Right hindlimb (tissue), 1 donor: ENCODE results near the gene PTPRS.

Source experiments
- DNase-seq: peaks from one replicate; pipeline ENCODE4 v3.0.0-alpha.2; 2018

PTPRS gene

DNA sequence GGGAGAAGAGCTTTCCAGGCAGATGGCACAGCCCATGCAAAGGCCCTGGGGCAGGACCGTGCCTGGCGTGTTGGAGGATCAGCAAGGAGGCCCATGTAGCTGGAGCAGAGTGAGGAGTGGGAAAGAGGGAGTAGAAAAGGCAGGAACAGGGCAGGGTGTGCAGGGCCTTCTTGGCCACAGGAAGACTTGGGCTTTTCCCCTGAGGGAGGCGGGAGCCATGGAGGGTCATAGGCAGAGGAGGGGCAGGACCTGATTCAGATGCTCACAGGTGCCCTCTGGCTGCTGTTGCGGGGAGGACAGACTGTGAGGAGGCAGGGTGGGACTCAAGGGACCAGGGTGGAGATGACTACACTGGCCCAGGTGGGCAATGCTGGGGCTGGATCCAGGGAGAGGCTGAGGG, 13.8 kb upstream of the PTPRS start:
- DNase-seq: no peak

DNA sequence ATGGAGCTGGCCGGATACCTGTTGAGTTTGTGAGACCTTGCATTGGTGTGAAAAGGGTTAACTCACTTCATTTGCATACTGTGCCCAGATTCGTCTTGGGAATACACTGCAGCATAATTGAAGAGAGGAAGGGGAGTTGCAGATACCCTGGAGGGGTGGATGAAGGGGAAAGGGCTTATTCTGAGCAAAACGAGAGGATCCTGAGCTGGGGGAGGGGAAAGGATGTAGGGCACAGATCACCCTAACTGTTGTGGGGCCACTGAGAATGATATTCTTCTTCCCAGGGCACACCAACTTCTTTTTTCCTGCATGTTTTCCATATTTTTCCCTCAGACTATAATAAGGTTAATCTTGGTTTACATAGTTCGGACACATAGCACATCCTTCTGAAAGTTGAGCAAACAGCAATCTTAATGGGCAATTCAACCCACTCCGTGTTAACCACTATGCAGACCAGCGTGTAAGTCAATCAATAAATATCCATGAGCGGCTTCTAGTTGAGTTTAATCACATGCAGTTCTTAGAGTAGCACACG, 11.7 kb upstream of the PTPRS start:
- DNase-seq: no peak

DNA sequence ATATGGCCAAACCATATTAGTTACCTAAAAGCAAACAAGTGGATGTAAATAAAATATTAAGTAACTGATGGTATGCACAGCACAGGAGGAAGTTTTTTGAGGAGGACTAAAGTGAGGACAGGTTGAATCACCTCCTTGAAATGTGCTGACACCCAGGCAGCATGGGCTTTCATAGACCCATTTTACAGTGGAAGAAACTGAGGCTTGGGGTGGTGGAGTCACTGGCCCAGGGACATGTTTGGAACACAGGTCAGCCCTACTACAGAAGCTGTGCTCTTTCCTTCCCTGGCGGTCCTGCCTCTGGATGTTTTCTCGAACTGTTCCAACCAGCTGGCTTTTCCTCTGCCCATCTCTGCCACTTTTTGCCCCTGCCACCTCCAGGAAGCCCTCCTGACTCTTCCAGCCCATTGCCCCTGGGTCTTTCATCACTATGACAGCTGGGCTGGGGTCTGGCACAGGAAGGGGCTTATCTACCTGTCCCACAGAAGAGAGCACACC, 11.2 kb upstream of the PTPRS start:
- DNase-seq: no peak

DNA sequence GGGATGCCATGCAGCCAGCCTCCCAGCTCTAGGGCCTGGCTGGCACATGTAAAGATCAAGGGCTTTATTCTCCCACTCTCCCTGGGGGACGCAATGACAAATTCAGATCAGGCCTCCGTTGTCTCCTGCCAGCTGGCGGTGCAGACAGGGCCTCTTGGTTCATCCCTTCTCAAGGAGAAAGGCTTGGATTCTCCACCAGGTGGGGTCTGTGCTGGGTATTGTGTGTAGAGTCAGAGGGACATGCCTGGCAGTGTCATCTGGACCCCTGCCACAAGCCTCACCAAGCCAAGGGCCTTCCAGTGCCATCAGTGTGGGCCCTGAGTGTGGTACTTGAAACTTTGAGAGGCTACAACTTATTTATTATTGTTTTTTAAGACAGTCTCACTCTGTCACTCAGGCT, 8.4 kb upstream of the PTPRS start:
- no peak for DNase-seq

DNA sequence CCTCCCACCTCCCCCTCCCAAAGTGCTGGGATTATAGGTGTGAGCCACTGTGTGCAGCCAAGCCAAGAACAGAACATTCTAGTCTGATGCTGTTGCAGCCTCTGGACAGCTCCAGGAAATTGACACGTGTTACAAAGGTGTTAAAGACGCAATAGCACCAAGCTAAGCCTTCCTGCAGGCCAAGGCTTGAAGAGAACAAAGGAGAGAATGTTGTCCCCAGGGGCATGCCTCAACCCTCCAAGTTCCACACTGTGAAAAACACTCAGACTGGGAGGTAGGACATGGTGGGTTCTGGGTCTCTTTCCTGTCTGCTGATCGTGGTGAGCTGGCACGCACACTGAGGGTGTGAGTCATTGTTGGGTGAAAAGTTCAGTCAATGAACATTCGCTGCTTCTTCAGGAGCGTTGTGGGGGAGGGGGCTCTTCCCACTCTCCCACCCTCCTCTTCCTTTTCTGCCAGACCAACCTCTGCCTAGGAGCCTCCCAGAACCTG, 5.3 kb upstream of the PTPRS start:
- no peak for DNase-seq

DNA sequence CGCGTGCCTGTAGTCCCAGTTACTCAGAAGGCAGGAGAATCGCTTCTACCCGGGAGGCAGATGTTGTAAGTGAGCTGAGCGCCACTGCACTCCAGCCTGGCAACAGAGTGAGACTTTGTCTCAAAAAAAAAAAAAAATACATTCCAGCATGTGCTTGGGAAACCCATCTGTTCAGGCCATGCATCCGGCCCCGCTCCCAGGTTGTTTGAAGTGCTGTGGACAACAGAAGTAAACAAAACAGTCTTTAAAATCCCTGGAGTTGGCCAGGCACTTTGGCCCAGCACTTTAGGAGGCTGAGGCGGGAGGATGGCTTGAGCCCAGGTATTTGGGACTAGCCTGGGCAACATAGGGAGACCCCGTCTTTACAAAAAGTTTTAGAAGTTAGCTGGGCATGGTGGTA, 3.2 kb upstream of the PTPRS start:
- no peak for DNase-seq

DNA sequence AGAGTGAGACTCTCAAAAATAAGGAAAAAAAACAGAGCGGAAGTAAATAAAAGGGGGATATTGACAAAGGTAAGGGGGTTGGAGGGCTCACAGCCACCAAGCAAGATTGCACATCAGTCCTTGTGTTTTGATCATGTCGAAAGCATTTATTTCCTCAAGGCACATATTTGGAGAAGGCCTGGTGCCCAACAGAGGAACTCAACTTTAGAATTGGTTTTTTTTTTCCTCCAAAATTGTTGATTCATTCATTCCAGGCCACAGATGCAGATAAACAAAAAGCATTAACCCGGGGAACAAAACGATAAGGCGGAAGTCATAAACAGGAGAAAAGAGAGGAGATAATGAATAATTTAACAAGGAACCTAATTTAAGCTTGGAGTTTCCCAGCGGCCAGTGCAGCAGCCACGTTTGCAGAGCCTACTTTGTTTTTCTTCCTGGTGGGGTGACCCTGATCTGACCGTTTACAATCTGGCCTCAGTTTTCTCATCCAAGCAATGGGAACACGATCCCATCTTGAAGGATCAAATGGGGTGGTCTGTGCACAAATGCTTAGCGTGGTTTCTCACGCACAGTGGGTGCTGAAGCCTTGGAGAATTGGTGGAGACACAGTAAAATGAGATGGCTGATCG, 2.1 kb upstream of the PTPRS start:
- DNase-seq: no peak

DNA sequence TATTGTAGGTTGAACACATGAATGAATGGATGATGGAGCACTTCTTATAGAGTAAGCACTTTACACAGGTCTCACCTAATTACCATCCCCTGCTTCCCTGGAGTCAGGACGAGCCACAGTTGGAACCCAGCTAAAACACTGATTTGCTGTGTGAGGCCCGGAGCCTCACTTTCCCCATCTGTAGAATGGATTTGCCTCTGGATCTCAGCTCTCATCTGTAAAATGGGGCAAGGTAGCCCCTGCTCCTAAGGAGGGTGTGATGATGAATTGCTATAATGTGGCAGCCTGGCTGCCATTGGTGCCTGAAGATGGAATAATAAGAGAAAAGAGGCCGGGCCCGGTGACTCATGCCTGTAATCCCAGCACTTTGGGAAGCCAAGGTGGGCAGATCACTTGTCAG, 1.4 kb upstream of the PTPRS start:
- DNase-seq: no peak

DNA sequence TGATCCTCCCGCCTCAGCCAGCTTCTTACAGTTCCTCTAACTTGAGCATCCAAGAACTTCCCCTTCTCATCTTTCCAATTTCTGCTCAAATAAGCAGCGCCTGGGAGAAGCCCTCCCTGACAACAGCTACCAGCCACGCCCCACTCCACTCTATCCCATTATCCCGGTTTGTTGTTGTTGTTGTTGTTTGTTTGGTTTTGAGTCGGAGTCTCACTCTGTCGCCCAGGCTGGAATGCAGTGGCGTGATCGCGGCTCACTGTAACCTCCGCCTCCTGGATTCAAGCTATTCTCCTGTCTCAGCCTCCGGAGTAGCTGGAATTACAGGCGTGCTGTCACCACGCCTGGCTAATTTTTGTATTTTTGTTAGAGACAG, 822 bp upstream of the PTPRS start:
- DNase-seq: no peak

DNA sequence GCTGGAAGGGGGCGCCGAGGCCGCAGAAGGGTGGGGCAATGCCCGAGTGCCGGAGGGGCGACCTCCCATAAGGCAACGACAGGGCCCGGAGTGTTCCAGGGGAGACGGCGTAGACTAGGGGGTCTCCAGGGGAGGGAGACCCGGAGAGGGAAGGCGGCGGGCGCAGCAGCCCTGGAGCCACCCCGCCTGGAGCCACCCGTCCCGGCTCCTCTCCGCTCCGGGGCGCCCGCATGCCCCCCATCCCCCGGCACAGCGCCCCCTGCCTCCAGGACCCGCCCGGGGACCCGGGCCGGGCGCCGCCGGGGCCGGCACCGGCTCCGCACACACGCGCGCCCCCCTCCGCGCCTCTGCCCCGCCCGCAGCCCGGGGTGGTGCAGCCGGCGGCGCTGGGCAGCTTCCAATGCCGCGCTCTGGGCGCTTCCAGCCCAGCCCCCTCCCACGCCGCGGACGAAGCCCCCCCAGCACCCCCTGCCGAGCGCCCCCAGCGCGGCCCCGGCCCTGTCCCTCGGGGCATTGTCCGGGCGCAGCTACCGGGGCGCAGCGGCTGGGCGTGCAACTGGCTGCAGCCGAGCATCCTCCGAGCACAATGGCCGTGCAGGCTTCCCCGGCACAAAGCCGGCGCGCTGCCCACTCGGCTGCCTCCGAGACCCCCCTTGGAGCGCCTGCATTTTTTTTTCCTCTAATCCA, 519 bp downstream of the PTPRS start:
- peak; percentile 31 for DNase-seq

DNA sequence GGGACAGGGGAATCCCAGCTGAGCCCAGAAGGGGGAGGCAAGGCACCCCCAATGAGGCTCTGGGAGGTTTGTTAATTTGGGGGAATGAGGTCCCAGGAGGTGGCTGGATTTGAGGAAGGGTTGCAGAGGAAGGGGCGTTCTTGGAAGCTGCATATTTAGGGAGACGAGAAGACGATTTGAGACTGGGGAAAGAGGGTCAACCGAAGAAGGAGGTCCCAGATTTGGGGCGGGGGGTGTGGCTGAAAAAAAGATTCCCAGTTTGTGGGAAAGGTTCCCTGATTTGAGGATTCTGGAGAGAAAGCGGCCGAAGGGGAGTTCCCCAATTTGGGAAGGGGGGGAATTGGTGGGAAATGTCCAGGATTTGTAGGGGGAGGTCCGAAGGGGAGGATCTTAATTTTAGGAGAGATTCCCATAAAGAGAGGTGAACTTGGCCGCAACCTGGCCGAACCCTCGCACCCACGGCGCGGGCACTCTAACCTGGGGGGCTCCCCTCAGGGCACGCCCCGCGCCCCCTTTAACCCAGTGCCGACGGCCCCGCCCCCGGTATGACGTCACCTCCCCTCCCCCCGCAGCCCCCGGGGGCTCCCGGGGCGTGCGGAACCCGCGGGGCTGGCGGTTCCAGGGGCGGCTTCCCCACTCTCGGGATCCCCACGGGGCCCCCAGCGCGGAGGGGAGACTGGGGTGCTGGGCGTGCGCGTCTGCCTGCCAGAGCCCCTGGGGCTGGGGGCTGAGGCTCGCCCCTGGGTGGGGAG, 1.2 kb downstream of the PTPRS start:
- DNase-seq: peak; percentile 43

DNA sequence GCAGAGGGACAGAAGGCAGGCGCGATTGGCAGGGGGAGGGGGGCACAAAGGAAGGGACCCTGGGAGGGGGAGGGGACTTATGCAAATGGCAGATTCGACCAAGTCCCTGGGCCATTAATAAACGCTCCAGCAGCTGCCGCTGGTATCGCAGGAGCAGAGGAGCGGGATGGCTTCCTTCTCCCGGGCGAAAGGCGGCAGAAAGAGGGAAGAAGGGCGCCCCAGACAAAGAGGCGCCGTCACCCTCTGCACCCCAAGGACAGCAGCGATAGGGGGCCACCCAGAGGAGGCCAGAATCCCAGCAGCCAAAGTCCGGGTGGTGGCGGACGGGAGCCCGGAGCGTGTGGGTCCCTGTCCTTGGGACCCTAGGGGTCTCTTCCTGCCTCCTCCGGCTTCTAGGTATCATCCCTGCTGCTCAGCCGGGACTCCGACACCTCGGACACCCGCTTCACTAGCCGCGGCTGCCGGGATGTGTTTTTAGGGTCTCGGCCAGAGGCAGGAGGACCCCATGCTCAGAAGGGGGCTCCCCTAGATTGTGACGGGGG, 1.9 kb downstream of the PTPRS start:
- DNase-seq: no peak

DNA sequence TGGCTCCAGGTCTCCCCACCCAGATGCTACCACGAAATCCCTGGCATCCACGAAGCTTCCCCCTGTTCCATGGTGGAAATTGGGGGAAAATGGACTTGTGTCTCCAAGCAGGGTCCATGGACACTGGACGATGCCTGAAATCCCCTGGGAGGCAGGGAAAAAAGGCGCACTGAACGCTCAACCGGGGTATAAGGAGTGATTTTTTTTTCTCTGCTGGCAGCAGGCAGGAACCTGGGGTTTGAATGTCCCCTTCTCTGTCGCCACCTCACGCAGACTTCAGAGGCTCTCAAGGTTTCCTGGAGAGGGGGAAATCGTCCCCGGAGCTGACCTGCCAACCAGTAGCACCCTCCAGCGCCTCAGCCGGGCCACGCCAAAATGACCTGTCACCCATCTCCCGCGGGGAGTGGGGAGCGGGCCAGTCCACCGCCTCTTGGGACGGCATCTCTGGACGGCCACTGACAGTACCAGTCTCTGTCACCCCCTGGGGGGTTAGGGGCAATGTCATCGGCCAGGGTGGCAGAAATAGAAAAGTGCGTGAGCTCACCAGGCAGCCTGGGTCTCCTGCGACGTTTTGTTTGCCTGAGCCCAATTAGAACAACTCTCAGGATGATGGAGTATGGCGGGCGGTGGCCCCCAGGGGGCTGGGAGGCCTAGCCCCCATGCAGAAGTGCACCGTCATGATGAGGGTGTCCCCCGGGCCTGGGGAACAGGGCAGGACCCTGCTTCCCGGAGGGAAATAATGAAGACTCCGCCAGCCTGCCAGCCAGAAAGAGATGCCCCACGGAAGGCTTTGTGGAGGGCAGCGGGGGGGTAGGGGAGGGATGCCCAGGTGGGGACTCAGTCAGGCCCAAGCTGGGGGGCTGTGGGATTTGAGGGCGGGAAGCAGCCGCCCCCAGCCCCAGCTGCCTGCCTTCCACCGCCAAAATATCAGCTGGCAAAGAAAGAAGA, 2.6 kb downstream of the PTPRS start:
- DNase-seq: no peak

DNA sequence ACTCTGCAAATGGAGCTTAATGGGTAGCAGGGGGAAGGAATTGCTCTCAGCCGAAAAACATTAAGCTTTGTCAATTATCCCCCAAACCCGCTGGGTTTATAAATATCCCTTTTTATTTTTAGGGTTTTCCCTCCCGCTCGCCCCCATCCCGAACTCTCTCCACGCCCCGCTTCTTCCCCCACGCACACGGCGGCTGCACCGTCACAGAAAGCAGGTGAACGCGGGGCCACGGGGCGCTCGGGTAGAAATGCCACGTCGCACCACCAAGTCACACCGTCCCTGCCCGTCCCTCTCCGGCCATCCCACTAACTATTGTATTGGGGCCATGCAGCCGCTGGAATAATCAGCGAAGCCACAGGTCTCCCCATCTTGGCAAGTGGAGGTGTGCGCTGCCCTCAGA, 3.5 kb downstream of the PTPRS start:
- no peak for DNase-seq

DNA sequence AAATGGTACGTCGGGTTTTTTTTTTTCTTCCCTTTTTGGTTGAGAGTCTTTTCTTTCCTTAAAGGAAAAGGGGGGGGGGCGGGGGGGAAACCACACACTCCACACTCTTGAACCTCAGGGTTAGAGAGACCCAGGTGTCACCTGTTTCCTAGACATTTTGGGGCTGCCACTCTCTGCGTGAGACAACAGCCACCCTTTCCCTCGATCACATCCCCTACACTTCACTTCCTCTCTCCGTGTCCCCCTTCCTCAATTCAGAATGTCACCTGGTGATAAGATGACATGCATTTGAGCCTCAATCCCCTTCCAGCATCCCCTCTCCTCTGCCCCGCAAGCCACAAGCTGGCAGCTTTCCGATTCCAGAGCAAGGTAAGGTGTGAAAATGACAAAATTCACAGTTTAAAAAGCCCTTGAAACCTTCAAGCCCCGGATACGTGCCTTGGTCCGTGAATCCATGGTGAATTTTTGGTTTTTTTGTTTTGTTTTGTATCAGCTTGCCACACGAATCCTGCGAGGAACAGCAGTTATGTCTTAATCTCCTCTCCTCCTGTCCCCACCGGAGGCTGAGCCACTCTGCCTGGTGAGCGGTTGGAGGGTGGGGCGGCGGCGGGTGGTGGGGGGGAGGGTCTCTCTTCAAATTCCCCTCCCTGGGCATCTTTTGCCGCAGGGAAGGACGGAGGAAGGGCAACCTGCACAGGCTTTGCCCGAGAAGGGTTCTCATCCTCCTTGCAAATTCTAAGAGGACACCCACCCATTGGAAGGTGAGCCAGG, 4.2 kb downstream of the PTPRS start:
- no peak for DNase-seq

DNA sequence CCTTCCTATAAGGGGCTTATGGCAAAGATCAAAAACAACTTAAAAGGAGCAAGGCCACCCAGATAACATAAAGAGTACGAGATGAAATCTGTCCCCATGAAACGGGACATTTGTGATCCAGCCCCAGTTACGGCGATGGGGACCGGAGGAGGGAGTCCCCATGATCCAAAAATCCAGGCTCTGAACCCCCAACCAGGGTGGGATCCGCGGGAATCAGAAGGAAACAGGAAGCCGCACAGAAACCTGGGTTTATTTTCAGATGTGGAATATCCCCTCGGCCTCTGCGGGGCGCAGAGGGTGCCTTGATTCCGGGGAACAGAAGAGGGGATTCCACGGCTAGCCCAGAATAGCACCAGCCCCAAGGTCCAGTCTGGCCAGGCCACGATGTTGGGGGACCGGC, 5.0 kb downstream of the PTPRS start:
- DNase-seq: no peak

DNA sequence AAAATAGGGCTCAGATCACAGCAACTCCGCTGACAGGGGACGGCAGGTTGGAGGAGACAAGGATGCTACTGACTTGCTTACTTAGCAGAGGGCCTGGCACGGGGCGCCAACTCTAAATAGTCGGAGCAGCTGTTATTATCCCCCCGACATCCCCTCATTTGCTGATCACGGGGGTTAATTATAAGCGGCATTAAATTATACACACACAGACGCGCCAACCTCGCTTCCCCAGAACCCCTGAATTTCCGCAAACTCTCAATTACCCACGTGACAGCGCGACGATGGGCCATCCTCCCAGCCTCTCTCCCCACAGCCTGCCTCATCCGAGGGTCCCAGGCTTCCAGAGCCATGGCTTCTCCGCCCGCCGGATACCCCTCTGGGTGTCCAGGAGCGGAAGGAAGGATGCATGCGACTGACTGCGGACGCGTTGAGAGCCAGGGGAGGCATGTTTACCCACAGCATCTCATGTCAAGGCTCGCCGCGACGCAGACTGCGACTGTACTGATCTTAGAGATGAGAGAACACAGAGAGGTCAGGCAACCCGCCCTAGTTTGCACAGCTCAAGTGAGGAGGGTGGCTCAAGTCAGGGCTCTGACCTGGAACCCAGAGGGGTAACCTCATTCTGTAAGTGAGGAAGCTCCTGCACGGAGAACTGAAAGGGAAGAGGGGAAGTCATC, 5.7 kb downstream of the PTPRS start:
- DNase-seq: no peak

DNA sequence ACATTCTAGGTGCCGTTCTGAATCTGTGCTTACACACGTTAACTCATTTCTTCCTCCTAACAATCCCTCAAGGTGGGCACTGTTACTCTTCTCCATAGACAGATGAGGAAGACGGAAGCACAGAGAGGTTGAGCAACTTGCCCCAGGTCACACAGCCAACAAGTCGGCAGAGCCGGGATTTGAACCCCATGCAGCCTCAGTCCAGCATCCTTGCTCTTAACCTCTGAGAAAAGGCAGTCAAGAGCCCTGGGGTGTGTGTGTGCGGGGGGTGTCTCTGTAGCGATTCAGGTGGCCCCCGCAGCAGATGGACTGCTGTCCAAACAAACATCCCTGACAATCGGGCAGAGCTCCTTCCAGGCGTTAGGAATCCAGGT, 6.3 kb downstream of the PTPRS start:
- DNase-seq: no peak

DNA sequence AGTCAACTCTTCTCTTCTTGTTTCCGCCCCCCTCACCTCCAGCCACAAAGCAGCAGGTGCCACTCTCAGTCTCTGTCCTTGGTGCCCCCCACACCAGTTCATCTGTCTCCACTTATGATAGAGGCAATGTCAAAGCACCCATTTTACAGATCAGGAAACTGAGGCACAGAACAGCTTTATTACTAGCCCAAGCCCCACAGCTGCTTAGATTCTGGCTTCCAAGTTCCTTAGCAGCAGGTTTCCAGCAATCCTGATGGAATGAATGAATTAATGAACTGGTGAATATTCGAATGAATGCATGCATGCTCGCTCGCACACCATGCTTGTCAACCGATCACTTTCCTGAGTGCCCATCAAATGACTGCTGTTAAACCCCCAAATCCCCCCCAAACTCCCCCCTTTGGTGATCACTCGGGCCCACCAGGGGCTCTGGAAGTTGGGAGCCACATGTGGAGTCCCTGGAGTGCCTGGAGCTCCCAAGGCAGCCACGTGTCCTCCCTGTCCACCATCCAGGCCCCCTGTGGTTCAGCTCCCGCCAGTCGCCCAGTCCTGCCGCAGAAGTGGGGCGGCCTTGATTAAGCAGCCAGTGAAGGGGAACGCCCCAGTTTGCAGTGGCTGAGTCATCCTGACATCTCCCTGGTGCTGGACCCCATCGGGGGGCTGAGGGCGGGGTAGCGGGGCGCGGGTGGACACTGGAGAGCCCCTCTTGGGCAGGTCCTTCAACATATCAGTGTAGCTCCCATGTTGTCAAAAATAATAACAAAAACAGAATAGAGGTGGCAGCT, 6.8 kb downstream of the PTPRS start:
- no peak for DNase-seq

DNA sequence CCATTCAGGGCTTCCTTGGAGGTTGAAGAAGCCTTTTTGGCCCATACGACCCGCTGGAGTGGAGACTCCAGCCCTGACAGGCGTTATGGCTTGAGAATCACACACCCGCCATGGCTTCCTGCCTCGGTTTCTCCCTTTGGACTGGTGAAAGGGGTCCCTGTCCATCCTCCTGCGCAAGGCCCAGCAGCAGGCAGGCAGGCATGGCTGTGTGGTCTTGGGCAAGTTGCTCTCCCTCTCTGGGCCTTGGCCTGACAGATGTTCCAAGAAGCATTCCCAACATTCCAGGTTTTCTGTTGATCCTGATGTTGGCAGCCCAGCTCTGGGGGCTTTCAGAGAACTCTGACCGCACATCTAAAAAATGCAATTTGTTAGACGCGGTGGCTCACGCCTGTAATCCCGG, 8.1 kb downstream of the PTPRS start:
- no peak for DNase-seq
